ENCODE results near the gene OR6C70.
"Not testable (repeated sequence)": the region's sequence is repeated elsewhere in the genome, so short reads cannot be mapped to it uniquely, and the experiment has no call there.

The OR6C70 gene

DNA sequence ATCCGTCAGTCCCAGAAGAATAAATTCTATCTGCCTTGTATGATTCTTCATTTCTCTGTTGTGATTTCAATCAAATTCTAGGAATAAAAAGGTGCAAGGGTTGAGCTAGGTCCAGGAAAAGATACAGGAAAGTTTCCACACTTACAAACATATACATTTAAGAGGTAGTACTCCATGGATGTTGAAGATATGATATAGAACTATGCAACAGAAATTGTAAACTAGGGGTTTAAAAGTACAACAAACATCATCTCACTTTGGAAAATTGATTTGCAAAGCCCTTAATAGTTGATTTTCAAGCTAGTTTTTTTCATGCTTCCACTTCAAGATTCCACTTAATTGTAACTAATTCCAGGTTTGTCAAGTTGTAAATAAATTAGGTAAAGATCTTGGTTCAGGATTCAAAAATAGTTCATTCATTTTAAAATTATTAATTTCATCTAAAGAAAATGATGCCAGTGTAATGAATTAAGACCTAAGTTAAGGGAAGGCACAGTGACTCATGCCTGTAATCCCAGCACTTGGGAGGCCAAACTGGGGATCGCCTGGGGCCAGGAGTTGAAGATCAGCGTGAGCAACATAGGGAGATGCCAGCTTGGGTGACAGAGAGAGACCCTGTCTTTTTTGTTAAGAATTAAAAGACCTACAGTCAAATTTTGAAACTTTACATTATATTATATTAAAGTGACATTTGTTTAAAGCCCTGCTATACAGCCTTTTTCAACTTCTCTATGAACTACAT is at the start of gene OR6C70:
Gene OR6C70, minus strand, starts transcription at position 51 of the 742 bp plus-strand sequence. Its CDS starts 0 bp downstream, at position 51.
- DNase-seq, result no peak

DNA sequence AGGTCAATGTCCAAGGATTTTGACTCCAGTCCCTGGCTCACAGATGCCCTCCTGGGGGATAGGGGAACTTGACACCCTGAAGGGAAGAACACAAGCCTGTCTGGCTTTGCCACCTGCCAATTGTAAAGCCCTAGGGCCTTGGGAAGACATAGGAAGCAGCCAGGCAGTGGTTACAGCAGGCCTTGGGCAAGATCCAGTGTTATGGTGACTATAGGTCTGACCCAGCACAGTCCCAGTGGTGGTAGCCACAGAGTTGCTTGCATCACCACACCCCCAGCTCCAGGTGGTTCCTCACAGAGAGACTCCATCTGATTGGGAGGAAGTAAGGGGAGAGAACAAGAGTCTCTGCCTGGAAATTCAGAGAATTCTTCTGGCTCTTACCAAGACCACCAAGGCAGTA is 46.5 kb upstream of the OR6C70 start:
- DNase-seq, result no peak

DNA sequence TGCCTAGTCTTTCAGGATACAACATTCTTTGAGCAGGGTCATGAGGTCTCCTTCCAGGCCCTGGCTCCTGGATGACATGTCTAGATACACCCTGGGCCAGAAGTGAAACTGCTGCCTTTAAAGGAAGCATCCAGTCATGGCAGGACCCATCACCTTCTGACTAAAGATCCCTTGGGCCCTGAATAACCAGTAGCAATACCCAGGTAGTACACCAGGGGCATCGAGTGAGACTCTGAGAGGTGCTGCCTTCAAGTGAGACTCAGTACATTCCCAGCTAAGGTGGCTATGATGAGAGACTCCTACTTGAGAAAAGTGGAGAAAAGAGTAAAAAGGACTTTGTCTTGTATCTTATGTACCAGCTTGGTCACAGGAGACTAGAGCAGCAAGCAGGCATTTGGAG is 45.8 kb upstream of the OR6C70 start:
- DNase-seq, result no peak

DNA sequence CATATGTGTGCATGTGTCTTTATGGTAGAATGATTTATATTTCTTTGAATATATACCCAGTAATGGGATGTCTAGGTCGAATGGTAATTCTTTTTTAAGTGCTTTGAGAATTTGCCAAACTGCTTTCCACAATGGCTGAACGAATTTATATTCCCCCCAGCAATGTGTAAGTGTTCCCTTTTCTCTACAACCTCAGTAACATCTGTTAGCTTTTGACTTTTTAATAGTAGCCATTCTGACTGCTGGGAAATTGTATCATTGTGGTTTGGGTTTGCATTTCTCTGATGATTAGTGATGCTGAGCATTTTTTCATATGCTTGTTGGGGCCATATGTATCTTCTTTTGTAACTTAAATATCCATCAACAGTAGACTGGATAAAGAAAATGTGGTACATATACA is 31.7 kb upstream of the OR6C70 start:
- no peak for DNase-seq

DNA sequence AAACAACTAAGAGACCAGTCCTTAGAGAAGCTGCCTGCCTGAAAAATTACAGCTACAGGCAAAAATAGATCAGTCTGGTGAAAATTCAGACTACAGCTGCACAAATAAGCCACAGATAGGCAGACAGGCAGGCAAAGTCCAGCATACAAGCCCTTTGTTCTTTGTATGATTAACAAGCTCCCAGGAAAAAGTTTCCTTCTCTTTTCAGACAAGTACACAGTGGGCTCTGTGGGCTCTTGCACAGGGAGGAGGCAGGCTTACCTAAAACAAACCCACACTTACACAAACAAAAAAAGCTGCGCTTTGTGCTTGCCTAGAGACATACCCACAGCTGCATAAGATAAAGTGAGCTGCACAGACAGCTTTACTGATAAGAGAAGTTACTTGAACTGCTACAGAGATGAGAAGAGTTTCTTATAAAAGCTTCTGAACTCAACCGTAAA is 29.9 kb upstream of the OR6C70 start:
- no peak for DNase-seq

DNA sequence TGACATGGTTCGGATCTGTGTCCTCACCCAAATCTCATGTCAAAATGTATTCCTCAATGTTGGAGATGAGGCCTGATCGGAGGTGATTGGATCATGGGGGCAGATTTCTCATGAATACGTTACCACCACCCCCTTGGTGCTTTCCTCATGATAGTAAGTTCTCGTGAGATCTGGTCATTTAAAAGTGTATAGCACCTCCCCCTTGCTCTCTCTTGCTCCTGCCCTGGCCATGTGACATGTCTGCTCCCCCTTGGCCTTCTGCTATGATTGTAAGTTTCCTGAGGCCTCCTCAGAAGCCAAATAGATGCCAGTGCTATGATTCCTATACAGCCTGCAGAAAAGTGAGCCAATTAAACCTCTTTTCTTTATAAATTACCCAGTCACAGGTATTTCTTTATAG is 29.3 kb upstream of the OR6C70 start:
- DNase-seq, result no peak

DNA sequence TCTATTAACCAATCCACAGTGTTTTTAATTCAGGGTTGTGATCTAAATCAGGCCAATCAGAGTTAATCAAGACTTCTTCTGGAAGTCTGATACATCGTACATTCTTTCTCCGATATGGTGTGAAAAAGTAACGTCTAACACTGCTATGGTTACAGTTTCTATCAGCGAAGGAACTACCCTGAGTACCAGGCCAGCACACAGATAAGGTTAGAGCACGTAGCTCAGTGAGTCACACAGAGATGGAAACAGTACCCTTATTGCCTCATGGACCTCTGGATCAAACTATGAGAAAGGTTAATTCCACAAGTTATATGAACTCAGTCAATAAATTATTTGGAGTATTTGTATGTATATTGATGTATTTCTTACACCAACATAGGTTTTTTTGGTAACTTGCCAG is 25.6 kb upstream of the OR6C70 start:
- no peak for DNase-seq

DNA sequence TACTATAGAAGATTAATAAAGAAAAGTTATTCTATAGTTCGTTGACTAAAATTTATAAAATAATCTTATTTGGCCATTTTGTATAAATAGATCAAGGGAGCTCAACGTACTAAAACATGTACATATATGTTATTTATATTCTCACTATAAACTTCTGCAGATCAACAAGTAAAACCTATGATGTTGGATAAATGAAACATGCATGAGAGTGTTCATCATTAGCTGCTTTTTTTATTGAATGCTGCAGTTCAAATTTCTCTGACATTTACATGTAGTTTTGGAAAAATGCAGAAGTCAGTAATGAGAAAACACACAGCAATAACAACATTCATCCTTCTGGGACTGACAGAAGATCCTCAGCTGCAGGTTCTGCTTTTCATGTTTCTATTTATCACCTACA is 22.1 kb upstream of the OR6C70 start, which contains the start of gene OR6C68:
Gene OR6C68, plus strand, starts transcription at position 301 of the 400 bp plus-strand sequence. Its CDS starts 0 bp downstream, at position 301.
- no peak for DNase-seq

DNA sequence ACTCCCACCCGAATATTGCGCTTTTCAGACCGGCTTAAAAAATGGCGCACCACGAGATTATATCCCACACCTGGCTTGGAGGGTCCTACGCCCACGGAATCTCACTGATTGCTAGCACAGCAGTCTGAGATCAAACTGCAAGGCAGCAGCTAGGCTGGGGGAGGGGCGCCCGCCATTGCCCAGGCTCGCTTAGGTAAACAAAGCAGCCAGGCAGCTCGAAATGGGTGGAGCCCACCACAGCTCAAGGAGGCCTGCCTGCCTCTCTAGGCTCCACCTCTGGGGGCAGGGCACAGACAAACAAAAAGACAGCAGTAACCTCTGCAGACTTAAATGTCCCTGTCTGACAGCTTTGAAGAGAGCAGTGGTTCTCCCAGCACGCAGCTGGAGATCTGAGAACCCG is 14.3 kb upstream of the OR6C70 start:
- DNase-seq, result not testable (repeated sequence)

DNA sequence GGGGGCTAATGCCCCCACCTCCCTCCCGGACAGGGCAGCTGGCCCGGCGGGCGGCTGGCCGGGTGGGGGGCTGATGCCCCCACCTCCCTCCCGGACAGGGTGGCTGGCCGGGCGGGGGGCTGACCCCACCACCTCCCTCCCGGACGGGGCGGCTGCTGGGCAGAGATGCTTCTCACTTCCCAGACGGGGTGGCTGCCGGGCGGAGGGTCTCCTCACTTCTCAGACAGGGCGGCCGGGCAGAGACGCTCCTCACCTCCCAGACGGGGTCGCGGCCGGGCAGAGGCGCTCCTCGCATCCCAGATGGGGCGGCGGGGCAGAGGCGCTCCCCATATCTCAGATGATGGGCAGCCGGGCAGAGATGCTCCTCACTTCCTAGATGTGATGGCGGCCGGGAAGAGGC is 9.2 kb upstream of the OR6C70 start:
- not testable (repeated sequence) for DNase-seq

DNA sequence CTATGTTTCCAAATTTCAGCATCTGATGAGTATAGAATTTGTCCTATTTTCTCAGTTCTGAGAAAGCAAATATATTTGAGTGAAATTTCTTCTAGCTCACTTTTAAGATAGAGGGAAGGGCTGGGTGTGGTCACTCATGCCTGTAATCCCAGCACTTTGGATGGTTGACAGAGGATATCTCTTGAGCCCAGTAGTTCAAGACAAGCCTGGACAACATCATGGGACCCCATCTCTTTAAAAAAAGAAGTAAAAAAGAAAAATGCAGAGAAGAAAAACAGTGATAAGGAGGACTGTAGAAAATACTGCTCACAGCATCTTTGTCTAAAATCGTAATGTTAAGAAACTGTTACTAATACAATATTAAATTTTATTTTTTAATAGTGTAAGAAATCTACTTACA is 2.3 kb upstream of the OR6C70 start:
- DNase-seq, result no peak

DNA sequence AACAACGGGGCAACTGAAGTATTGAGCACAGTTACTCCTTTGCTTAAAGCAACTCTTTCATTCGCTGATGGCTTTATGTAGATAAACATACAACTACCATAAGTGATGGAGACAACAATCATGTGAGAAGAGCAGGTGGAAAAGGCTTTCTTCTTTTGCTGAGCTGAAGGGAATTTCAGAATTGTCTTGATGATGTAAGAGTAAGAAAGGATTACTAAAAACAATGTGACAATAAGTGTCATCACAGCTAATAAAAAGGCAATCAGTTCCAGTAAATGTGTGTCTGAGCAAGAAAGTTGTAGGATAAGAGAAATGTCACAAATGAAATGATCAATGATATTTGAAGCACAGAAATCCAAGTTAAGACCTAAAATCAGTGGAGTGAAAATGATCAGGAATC is 647 bp downstream of the OR6C70 start:
- no peak for DNase-seq

DNA sequence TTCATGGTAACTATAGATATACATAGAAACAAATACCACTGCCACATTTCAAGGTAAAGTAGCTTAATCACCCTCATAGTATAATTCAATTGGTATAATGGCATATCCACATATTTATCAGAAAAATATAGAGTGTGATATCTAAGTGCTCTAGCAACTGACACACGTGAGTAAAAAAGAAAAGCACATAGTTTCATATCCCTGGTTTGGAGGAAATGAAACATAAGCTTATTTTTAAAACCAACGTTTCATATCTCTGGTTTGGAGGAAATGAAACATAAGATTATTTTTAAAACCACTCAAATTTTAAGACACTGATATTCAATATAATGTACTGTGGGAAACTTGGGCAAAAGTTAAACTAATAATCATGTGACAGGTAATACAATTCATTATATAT is 2.1 kb downstream of the OR6C70 start:
- no peak for DNase-seq

DNA sequence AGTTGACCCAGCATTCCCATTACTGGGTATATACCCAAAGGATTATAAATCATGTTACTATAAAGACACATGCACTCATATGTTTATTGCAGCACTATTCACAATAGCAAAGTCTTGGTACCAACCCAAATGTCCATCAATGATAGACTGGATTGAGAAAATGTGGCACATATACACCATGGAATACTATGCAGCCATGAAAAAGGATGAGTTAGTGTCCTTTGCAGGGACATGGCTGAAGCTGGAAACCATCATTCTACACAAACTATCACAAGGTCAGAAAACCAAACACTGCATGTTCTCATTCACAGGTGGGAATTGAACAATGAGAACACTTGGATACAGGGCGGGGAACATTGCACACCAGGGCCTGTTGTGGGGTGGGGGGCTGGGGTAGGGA is 5.0 kb downstream of the OR6C70 start:
- DNase-seq, result not testable (repeated sequence)

DNA sequence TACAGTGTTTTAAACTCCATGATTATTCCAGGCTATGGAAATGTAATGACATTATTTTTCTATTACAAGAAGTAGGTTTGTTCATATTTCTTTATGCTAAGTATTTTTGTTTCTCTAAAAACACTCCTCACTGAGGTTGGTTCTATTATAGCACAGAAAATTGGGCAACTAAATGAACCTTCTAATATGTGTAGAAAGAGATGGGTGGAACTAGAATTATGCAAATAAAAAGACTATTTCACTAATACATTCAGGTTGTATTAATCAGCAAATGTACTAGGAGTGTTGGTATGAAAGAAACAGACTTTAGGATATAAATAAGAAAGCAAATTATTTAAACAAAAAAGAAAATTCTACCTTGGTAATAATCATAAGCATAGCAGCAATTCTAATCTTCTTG is 21.1 kb downstream of the OR6C70 start:
- no peak for DNase-seq

DNA sequence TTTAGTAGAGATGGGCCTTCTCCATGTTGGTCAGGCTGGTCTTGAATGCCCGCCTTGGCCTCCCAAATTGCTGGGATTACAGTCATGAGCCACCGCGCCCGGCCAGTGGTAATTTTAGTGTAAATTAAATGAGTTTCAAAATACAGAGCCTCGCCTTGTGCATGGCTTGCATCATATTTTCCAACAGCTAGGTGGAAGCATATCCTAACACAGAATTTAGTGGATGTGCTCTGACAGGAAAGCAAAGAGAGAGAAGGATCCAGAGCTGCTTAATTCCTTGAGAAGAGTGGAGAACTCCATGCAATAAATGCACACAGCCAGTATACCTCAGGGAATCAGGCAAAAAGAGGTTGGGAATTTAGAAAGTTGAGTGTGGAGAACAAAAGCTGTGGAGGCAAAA is 23.6 kb downstream of the OR6C70 start:
- DNase-seq, result no peak

DNA sequence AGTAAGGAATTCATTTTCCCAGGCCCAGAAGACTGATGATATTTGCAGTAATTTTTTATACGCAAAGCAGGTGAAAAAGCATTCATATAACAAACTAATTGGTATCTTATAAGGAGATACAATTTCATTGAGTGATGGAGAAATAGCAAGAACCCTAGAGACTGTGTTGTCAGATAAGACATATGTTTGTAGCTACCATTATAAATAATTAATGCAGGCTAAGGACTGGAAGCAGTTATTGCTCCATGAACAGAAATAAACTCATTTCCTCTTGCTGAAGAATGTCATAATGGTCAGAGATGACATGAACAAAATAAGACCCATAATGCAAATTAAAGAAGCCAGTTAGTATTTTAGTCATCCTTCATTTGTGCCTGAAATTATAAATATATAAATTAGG is 24.6 kb downstream of the OR6C70 start:
- no peak for DNase-seq

DNA sequence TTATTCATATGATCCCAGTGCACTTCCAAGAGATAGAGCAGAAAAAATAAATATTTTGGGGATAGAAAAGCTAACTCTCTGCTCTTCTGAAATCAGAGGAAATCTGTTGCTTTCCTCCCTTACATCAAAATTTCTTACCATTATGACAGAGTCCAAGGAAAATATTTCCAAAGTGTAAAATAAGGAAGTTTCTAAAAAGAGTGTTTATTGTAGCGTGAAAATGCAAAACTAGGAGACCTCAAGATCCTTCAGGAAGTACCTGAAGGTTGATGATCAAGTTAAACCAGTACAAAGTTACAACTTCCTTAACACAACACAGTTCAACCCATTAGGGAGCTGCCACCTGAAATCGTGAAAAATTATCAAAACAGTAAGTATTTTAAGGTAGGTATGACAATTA is 26.2 kb downstream of the OR6C70 start, which contains the start of gene OR6C2:
Gene OR6C2, plus strand, starts transcription at position 301 of the 400 bp plus-strand sequence. CDS start 8,138 bp downstream, outside the sequence.
- DNase-seq, result no peak

DNA sequence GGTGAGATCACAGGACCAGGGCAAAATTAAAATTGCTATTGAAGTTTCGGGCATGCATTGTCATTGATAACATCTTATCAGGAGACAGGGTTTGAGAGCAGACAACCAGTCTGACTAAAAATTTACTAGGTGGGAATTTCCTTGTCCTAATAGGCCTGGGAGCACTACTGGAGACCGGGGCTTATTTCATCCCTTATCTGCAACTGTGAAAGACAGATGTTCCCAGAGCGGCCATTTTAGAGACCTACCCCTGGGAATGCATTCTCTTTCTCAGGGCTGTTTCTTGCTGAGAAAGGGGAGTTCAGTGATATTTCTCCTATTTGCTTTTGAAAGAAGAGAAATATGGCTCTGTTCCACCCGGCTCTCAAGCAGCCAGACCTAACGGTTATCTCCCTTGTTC is 28.7 kb downstream of the OR6C70 start:
- not testable (repeated sequence) for DNase-seq

DNA sequence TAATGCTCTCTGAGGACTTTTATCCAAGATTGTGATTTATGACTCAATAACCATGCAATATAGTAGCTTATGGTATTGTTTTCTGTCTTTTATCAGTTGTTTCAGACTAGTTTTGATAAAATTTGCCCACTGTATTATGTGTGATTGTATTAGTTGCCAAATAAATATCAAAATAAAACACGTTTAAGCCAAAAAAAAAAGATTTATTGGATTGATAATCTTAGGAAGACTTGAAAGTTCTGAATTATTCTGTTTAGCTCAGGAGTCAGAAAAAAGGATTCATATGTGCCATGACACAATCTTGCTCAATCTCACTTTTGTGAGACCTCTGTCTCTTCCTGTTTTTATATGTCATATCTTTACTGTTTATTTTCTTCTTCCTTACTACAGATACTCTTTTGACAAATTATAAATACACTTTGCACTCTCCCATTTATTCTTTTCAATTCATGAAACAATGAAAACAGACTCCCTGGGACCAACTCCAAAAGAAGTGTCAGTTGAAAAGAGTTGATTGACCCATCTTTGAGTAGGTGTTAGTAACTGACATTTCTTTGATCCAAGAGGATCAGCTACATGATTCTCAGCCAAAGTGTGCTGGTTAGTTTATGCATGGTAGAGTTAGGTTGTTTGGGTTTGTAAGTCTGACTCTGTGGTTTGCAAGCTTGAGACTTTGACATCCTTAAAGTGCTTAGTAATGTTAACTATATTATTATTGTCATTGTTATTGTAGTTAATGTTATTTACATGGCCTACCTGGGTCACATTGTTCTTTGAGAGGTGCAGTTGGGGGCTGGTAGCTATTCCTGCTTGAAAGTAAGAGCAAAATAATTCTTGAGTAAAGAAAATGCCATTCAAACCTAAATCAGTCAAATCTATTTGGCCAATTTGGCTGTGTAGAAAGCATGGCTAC is 41.4 kb downstream of the OR6C70 start:
- DNase-seq, result no peak

DNA sequence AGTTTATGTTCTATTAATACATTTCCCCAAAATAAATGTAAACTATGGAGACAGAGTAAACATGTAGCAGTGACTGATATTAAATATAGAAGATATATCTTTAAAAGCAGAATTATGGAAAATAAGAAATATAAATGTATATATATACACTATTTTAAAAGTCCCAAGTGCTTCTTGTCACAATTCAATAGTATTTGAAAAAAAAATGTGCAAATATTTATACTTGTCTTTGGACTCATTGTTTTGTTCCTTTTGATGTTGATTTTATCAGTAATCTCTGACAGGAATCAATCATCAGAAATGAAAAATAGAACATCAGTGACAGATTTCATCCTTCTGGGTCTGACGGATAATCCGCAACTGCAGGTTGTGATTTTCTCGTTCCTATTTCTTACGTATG is 44.0 kb downstream of the OR6C70 start, which contains the start of gene OR6C76:
Gene OR6C76, plus strand, starts transcription at position 301 of the 400 bp plus-strand sequence. Its CDS starts 0 bp downstream, at position 301.
- no peak for DNase-seq

DNA sequence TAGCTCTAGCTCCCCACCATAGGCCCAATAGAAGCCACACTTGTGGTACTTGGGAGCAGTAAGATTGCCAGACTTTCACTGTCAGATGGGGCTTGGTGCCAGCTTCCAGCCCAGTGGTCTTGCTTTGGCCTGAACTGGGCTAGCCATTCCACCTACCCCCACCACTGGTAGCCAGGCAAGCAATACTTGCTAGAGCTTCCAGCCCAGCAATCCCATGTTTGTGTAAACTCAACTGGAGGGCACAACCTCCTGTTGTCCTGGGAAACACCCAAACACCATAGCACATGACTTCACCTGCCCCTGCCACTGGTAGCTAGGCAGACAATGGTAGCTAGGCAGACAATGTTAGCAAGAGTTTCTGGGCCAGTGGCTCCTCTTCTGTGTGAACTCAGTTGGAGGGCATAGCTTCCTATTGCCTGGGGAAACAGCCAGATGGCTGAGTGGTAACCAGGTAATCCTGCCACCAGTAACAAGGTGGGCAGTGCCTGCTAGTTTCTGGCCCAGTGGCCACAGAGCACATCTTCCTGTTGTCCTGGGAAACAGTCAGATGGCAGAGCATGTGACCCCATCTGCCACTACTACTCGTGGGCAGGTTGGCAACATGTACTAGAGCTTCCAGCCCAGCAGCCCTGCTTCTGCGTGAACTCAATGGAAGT is 49.5 kb downstream of the OR6C70 start:
- no peak for DNase-seq
